H9 (cell line): Measurements from ENCODE around the gene ITSN1. TPM values are rescaled to one million over a fixed set of nuclear protein-coding genes. Genes with fewer than 3 reads are reported as not detected.

Source experiments
- DNase-seq: peaks from one replicate; pipeline ENCODE4 v3.0.0-alpha.2; 2017
- H2AFZ ChIP-seq: one replicate; pipeline ENCODE4 v1.6.1; 2013; ENCODE audit warnings: mild to moderate bottlenecking, low read length, control low read depth, moderate library complexity
- H2AK5ac ChIP-seq: 2 replicates; pipeline ENCODE4 v1.6.1; 2013; ENCODE audit warnings: low read length, control low read depth, mixed read lengths; ENCODE audit not compliant: insufficient read length
- H2BK120ac ChIP-seq: one replicate; pipeline ENCODE4 v1.6.1; 2013; ENCODE audit warnings: low read depth, mild to moderate bottlenecking, low read length, control low read depth, inconsistent platforms; ENCODE audit not compliant: poor library complexity, severe bottlenecking
- H2BK12ac ChIP-seq: 2 replicates; pipeline ENCODE4 v1.6.1; 2013; ENCODE audit warnings: low read length, control low read depth, mixed read lengths, low read depth; ENCODE audit not compliant: insufficient read length
- H2BK15ac ChIP-seq: 2 replicates; pipeline ENCODE4 v1.6.1; 2013; ENCODE audit warnings: low read depth, low read length, control low read depth
- H2BK20ac ChIP-seq: one replicate; pipeline ENCODE4 v1.6.1; 2013; ENCODE audit warnings: low read depth, mild to moderate bottlenecking, low read length, control low read depth, inconsistent platforms; ENCODE audit not compliant: poor library complexity, severe bottlenecking
- H2BK5ac ChIP-seq: 2 replicates; pipeline ENCODE4 v1.6.1; 2013; ENCODE audit warnings: low read length, control low read depth, mixed read lengths; ENCODE audit not compliant: insufficient read length
- H3K14ac ChIP-seq: 2 replicates; pipeline ENCODE4 v1.6.1; 2013; ENCODE audit warnings: low read length, control low read depth; ENCODE audit not compliant: insufficient read depth
- H3K18ac ChIP-seq: 2 replicates; pipeline ENCODE4 v1.6.1; 2013; ENCODE audit warnings: low read depth, mild to moderate bottlenecking, mixed read lengths, low read length, control low read depth; ENCODE audit not compliant: insufficient read length
- H3K23ac ChIP-seq: 2 replicates; pipeline ENCODE4 v1.6.1; 2013; ENCODE audit warnings: low read length, control low read depth, mixed read lengths, low read depth; ENCODE audit not compliant: insufficient read length
- H3K23me2 ChIP-seq: 2 replicates; pipeline ENCODE4 v1.6.1; 2013; ENCODE audit warnings: low read depth, mild to moderate bottlenecking, mixed read lengths, low read length, control low read depth; ENCODE audit not compliant: insufficient read length, poor library complexity, severe bottlenecking
- H3K27ac ChIP-seq: 2 replicates; pipeline ENCODE4 v1.5.1; 2013; ENCODE audit warnings: low read length, control low read depth, mixed read lengths, low read depth; ENCODE audit not compliant: insufficient read length
- H3K27me3 ChIP-seq: 2 replicates; pipeline ENCODE4 v1.6.1; 2013; ENCODE audit warnings: low read length, control low read depth, inconsistent platforms; ENCODE audit not compliant: insufficient read depth
- H3K4ac ChIP-seq: 2 replicates; pipeline ENCODE4 v1.6.1; 2013; ENCODE audit warnings: low read depth, mild to moderate bottlenecking, control low read depth, inconsistent platforms, low read length, moderate library complexity
- H3K4me1 ChIP-seq: 2 replicates; pipeline ENCODE4 v1.6.1; 2013; ENCODE audit warnings: low read length, control low read depth, inconsistent platforms; ENCODE audit not compliant: insufficient read depth
- H3K4me2 ChIP-seq: 2 replicates; pipeline ENCODE4 v1.6.1; 2013; ENCODE audit warnings: low read length, control low read depth, mixed read lengths; ENCODE audit not compliant: insufficient read length, insufficient read depth
- H3K56ac ChIP-seq: 2 replicates; pipeline ENCODE4 v1.6.1; 2013; ENCODE audit warnings: low read depth, mild to moderate bottlenecking, mixed read lengths, low read length, control low read depth; ENCODE audit not compliant: insufficient read length
- H3K79me1 ChIP-seq: 2 replicates; pipeline ENCODE4 v1.6.1; 2013; ENCODE audit warnings: low read depth, mild to moderate bottlenecking, moderate library complexity, low read length, control low read depth, inconsistent platforms; ENCODE audit not compliant: insufficient read depth, poor library complexity, severe bottlenecking
- H3K79me2 ChIP-seq: 2 replicates; pipeline ENCODE4 v1.6.1; 2013; ENCODE audit warnings: low read length, control low read depth, inconsistent platforms; ENCODE audit not compliant: insufficient read depth
- H3K9ac ChIP-seq: 2 replicates; pipeline ENCODE4 v1.6.1; 2013; ENCODE audit warnings: low read length, control low read depth, mixed read lengths; ENCODE audit not compliant: insufficient read length; ENCODE audit errors: extremely low read depth
- H3K9me3 ChIP-seq: one replicate; pipeline ENCODE4 v1.6.1; 2013; ENCODE audit warnings: low read depth, low read length, inconsistent platforms; ENCODE audit not compliant: control insufficient read depth
- H3T11ph ChIP-seq: one replicate; pipeline ENCODE4 v1.6.1; 2013; ENCODE audit warnings: mild to moderate bottlenecking, low read length, control low read depth, inconsistent platforms
- H4K20me1 ChIP-seq: one replicate; pipeline ENCODE4 v1.6.1; 2013; ENCODE audit not compliant: control insufficient read depth, insufficient read length, insufficient read depth
- H4K5ac ChIP-seq: 2 replicates; pipeline ENCODE4 v1.6.1; 2013; ENCODE audit warnings: low read depth, mild to moderate bottlenecking, mixed read lengths, low read length, control low read depth; ENCODE audit not compliant: insufficient read length
- H4K8ac ChIP-seq: replicated peaks from 2 replicates; pipeline ENCODE4 v1.6.1; 2013; ENCODE audit warnings: low read length, control low read depth, mixed read lengths, low read depth; ENCODE audit not compliant: insufficient read length
- H4K91ac ChIP-seq: 2 replicates; pipeline ENCODE4 v1.6.1; 2013; ENCODE audit warnings: low read depth, mild to moderate bottlenecking, moderate library complexity, mixed read lengths, low read length, control low read depth; ENCODE audit not compliant: insufficient read length
- H3K27ac Mint-ChIP-seq, 3 experiments: 2 replicates in 2 of 3; 3 replicates in 1 of 3; pipeline ENCODE4 v1.8.0; 2020 to 2021; ENCODE audit warnings: mixed read lengths in 3 of 3, mild to moderate bottlenecking in 1 of 3, moderate library complexity in 1 of 3
- H3K27me3 Mint-ChIP-seq: 2 replicates; pipeline ENCODE4 v1.8.0; 2021; ENCODE audit warnings: low read depth, mild to moderate bottlenecking, moderate library complexity, mixed read lengths
- H3K36me3 Mint-ChIP-seq, 3 experiments: 2 replicates in 2 of 3; 3 replicates in 1 of 3; pipeline ENCODE4 v1.8.0; 2020 to 2021; ENCODE audit warnings: low read depth in 3 of 3, mixed read lengths in 3 of 3; ENCODE audit not compliant: insufficient read depth in 1 of 3
- H3K4me1 Mint-ChIP-seq, 2 experiments: 2 replicates each; pipeline ENCODE4 v1.8.0; 2020; ENCODE audit warnings: mixed read lengths in 2 of 2
- H3K4me3 Mint-ChIP-seq, 2 experiments: 2 replicates in 1 of 2; 3 replicates in 1 of 2; pipeline ENCODE4 v1.8.0; 2020 to 2021; ENCODE audit warnings: mild to moderate bottlenecking in 2 of 2, mixed read lengths in 2 of 2, moderate library complexity in 1 of 2
- H3K9me3 Mint-ChIP-seq, 2 experiments: 2 replicates in 1 of 2; 3 replicates in 1 of 2; pipeline ENCODE4 v1.8.0; 2020; ENCODE audit warnings: mild to moderate bottlenecking in 2 of 2, mixed read lengths in 2 of 2, moderate library complexity in 1 of 2
- WGBS: extraction: QIAGEN DNeasy Blood & Tissue Kit; methylation state at CpG from one replicate; pipeline ENCODE4 v1.1.7; 2013; ENCODE audit warnings: missing lambda C conversion rate, low lambda C conversion rate, mixed read lengths; ENCODE audit not compliant: insufficient read length; ENCODE audit errors: extremely low coverage; 5-methylcytosine and 5-hydroxymethylcytosine counted together
- total RNA-seq: library from RNA; stranded (reverse); gene quantifications from 2 replicates; pipeline ENCODE4 v1.2.1, GENCODE V29; 2021
- TF ChIP-seq, protein P1 (sequence below): fragments of 200-600 bp; sonication (generic); conservative IDR thresholded peaks from 3 replicates; pipeline ENCODE4 v1.8.0; 2021; ENCODE audit warnings: antibody characterized with exemption, mild to moderate bottlenecking

ITSN1 gene
- total RNA-seq, 1 experiment from 2014 or later, result 94.2 TPM

DNA sequence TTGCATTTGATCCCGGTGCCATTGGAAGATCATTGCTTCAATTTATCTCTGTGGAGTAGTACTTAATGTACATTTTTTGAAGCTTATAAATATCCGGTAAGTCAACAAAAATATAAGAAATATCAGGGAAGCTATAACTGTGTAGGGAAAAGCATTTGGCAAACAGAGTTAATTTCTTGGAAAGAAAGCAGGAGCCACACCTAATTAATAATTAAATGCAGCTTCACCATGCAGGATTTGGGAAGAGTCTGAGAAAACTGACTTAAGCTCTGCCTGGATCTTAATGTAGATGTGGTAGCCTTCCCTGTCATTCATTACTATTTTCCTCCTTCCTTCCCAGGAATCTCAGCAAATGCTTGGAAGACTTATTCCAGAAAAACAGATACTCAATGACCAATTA lies 138.8 kb downstream of the ITSN1 start:
- H3K36me3 Mint-ChIP-seq, result peaks cover 40 to 72% (median 64%) of the 10 kb centered on the region in 3 experiments
- Histone ChIP-seq H3K4me2 (no peak overlapping the region), H2AFZ (no peak overlapping the region)

More for the DNA sequence above, 138.8 kb downstream of the ITSN1 start:
- H3K4ac ChIP-seq, result no peak overlapping the region
- H3K23ac ChIP-seq, result no peak overlapping the region
- no peaks in the 10 kb centered on the region for H3K79me2 ChIP-seq
- H2BK5ac ChIP-seq, result no peak overlapping the region
- no peak for DNase-seq
- no peaks in the 10 kb centered on the region for H3K9me3 ChIP-seq
- Mint-ChIP-seq H3K27me3 (no peaks in the 10 kb centered on the region), H3K9me3 (peaks cover 6 to 10% of the 10 kb centered on the region in 2 experiments; a peak in 3 of 5 replicates), H3K4me1 (no peaks in the 10 kb centered on the region), H3K4me3 (no peak overlapping the region), H3K27ac (no peak overlapping the region)
- H4K5ac ChIP-seq, result no peak overlapping the region
- no peak overlapping the region for H4K8ac ChIP-seq
- no peak overlapping the region for H2BK12ac ChIP-seq
- H2BK20ac ChIP-seq, result no peak overlapping the region
- no peak overlapping the region for H3K56ac ChIP-seq
- H3K27me3 ChIP-seq, result no peaks in the 10 kb centered on the region
- H3K79me1 ChIP-seq, result no peaks in the 10 kb centered on the region
- H2BK120ac ChIP-seq, result no peak overlapping the region
- H3K23me2 ChIP-seq, result no peaks in the 10 kb centered on the region
- H4K20me1 ChIP-seq, result no peaks in the 10 kb centered on the region
- no peak overlapping the region for H2AK5ac ChIP-seq
- H3K9ac ChIP-seq, result no peak overlapping the region
- H3K27ac ChIP-seq, result no peak overlapping the region
- H3K4me1 ChIP-seq, result no peaks in the 10 kb centered on the region
- H2BK15ac ChIP-seq, result no peak overlapping the region
- WGBS, result no CpG with 5 or more reads among the region's 2 CpGs
- no peak overlapping the region for H3K18ac ChIP-seq
- H4K91ac ChIP-seq, result no peak overlapping the region
- no peak overlapping the region for H3T11ph ChIP-seq
- H3K14ac ChIP-seq, result no peak overlapping the region
- TF ChIP-seq, protein P1, sequence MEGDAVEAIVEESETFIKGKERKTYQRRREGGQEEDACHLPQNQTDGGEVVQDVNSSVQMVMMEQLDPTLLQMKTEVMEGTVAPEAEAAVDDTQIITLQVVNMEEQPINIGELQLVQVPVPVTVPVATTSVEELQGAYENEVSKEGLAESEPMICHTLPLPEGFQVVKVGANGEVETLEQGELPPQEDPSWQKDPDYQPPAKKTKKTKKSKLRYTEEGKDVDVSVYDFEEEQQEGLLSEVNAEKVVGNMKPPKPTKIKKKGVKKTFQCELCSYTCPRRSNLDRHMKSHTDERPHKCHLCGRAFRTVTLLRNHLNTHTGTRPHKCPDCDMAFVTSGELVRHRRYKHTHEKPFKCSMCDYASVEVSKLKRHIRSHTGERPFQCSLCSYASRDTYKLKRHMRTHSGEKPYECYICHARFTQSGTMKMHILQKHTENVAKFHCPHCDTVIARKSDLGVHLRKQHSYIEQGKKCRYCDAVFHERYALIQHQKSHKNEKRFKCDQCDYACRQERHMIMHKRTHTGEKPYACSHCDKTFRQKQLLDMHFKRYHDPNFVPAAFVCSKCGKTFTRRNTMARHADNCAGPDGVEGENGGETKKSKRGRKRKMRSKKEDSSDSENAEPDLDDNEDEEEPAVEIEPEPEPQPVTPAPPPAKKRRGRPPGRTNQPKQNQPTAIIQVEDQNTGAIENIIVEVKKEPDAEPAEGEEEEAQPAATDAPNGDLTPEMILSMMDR, result no peak
